ENCODE measurements around the gene PRKD1.

GRCh38 chr14:29905543-29905942 is 22.1 kb downstream of the PRKD1 start:
- no peak for TF ChIP-seq CREB1 (IDR thresholded peaks at IDR 0.05)
- TF ChIP-seq CREB1 (CRISPR knock-in tag; IDR thresholded peaks at IDR 0.05) = no peak
- TF ChIP-seq FOXM1 (CRISPR knock-in tag; IDR thresholded peaks at IDR 0.05) = no peak
- TF ChIP-seq, protein P1, sequence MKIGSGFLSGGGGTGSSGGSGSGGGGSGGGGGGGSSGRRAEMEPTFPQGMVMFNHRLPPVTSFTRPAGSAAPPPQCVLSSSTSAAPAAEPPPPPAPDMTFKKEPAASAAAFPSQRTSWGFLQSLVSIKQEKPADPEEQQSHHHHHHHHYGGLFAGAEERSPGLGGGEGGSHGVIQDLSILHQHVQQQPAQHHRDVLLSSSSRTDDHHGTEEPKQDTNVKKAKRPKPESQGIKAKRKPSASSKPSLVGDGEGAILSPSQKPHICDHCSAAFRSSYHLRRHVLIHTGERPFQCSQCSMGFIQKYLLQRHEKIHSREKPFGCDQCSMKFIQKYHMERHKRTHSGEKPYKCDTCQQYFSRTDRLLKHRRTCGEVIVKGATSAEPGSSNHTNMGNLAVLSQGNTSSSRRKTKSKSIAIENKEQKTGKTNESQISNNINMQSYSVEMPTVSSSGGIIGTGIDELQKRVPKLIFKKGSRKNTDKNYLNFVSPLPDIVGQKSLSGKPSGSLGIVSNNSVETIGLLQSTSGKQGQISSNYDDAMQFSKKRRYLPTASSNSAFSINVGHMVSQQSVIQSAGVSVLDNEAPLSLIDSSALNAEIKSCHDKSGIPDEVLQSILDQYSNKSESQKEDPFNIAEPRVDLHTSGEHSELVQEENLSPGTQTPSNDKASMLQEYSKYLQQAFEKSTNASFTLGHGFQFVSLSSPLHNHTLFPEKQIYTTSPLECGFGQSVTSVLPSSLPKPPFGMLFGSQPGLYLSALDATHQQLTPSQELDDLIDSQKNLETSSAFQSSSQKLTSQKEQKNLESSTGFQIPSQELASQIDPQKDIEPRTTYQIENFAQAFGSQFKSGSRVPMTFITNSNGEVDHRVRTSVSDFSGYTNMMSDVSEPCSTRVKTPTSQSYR (CRISPR knock-in tag; IDR thresholded peaks at IDR 0.05; ENCODE audit: borderline replicate concordance) = no peak
- TF ChIP-seq ZNF776 (CRISPR knock-in tag; IDR thresholded peaks at IDR 0.05) = no peak
- TF ChIP-seq, protein P2, sequence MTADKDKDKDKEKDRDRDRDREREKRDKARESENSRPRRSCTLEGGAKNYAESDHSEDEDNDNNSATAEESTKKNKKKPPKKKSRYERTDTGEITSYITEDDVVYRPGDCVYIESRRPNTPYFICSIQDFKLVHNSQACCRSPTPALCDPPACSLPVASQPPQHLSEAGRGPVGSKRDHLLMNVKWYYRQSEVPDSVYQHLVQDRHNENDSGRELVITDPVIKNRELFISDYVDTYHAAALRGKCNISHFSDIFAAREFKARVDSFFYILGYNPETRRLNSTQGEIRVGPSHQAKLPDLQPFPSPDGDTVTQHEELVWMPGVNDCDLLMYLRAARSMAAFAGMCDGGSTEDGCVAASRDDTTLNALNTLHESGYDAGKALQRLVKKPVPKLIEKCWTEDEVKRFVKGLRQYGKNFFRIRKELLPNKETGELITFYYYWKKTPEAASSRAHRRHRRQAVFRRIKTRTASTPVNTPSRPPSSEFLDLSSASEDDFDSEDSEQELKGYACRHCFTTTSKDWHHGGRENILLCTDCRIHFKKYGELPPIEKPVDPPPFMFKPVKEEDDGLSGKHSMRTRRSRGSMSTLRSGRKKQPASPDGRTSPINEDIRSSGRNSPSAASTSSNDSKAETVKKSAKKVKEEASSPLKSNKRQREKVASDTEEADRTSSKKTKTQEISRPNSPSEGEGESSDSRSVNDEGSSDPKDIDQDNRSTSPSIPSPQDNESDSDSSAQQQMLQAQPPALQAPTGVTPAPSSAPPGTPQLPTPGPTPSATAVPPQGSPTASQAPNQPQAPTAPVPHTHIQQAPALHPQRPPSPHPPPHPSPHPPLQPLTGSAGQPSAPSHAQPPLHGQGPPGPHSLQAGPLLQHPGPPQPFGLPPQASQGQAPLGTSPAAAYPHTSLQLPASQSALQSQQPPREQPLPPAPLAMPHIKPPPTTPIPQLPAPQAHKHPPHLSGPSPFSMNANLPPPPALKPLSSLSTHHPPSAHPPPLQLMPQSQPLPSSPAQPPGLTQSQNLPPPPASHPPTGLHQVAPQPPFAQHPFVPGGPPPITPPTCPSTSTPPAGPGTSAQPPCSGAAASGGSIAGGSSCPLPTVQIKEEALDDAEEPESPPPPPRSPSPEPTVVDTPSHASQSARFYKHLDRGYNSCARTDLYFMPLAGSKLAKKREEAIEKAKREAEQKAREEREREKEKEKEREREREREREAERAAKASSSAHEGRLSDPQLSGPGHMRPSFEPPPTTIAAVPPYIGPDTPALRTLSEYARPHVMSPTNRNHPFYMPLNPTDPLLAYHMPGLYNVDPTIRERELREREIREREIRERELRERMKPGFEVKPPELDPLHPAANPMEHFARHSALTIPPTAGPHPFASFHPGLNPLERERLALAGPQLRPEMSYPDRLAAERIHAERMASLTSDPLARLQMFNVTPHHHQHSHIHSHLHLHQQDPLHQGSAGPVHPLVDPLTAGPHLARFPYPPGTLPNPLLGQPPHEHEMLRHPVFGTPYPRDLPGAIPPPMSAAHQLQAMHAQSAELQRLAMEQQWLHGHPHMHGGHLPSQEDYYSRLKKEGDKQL (CRISPR knock-in tag; IDR thresholded peaks at IDR 0.05; ENCODE audit: low read depth) = no peak
- TF ChIP-seq PAXIP1 (CRISPR knock-in tag; conservative IDR thresholded peaks at IDR 0.05) = no peak
- TF ChIP-seq, protein P3, sequence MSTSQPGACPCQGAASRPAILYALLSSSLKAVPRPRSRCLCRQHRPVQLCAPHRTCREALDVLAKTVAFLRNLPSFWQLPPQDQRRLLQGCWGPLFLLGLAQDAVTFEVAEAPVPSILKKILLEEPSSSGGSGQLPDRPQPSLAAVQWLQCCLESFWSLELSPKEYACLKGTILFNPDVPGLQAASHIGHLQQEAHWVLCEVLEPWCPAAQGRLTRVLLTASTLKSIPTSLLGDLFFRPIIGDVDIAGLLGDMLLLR (CRISPR knock-in tag; IDR thresholded peaks at IDR 0.05) = no peak
- TF ChIP-seq SMC3 (IDR thresholded peaks at IDR 0.05; ENCODE audit: low read length) = no peak
- TF ChIP-seq, protein P4, sequence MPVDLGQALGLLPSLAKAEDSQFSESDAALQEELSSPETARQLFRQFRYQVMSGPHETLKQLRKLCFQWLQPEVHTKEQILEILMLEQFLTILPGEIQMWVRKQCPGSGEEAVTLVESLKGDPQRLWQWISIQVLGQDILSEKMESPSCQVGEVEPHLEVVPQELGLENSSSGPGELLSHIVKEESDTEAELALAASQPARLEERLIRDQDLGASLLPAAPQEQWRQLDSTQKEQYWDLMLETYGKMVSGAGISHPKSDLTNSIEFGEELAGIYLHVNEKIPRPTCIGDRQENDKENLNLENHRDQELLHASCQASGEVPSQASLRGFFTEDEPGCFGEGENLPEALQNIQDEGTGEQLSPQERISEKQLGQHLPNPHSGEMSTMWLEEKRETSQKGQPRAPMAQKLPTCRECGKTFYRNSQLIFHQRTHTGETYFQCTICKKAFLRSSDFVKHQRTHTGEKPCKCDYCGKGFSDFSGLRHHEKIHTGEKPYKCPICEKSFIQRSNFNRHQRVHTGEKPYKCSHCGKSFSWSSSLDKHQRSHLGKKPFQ (CRISPR knock-in tag; IDR thresholded peaks at IDR 0.05; ENCODE audit: insufficient replicate concordance) = no peak

All from HepG2 (cell line).